Measurements from ENCODE around the gene INSYN2B. TPM values are rescaled to one million over a fixed set of nuclear protein-coding genes. Genes with fewer than 3 reads are reported as not detected.

INSYN2B gene

GRCh38 chr5:169827769-169828168 lies 152.5 kb downstream of the INSYN2B start:
- no peaks in the 10 kb centered on the region for H3K4me1 ChIP-seq (ENCODE audit: control insufficient read depth, insufficient read depth, low read length)
- H3K9ac ChIP-seq (ENCODE audit: low read depth, low read length): no peak overlapping the region
- H3K9me3 ChIP-seq (replicated peaks; ENCODE audit: low read length): no peaks in the 10 kb centered on the region
- H3K36me3 ChIP-seq (ENCODE audit: insufficient read depth, low read length): no peaks in the 10 kb centered on the region
- H3K27me3 ChIP-seq (ENCODE audit: control insufficient read depth, insufficient read depth, low read length): no peaks in the 10 kb centered on the region
- no peak overlapping the region for H3K4me2 ChIP-seq (ENCODE audit: low read length)
- H3K4me3 ChIP-seq (ENCODE audit: low read length): no peak overlapping the region

- Histone ChIP-seq H3K4me3 (ENCODE audit: low read length) (no peak overlapping the region), H3K36me3 (ENCODE audit: insufficient read depth, low read length) (no peaks in the 10 kb centered on the region), H3K9me3 (replicated peaks; ENCODE audit: low read length) (no peaks in the 10 kb centered on the region), H3K4me2 (ENCODE audit: low read length) (no peak overlapping the region), H3K4me1 (ENCODE audit: control insufficient read depth, insufficient read depth, low read length) (no peaks in the 10 kb centered on the region), H3K9ac (ENCODE audit: low read depth, low read length) (no peak overlapping the region), H3K27me3 (ENCODE audit: control insufficient read depth, insufficient read depth, low read length) (no peaks in the 10 kb centered on the region)
Measured at GRCh38 chr5:169826618-169827017, 153.7 kb downstream of the INSYN2B start.

GRCh38 chr5:169817031-169817430 lies 163.3 kb downstream of the INSYN2B start:
- H3K4me1 ChIP-seq (ENCODE audit: control insufficient read depth, insufficient read depth, low read length): peaks cover 10% of the 10 kb centered on the region
- no peak overlapping the region for H3K4me2 ChIP-seq (ENCODE audit: low read length)
- no peak overlapping the region for H3K4me3 ChIP-seq (ENCODE audit: low read length)
- no peaks in the 10 kb centered on the region for H3K36me3 ChIP-seq (ENCODE audit: insufficient read depth, low read length)
- no peak overlapping the region for H3K9ac ChIP-seq (ENCODE audit: low read depth, low read length)
- no peaks in the 10 kb centered on the region for H3K27me3 ChIP-seq (ENCODE audit: control insufficient read depth, insufficient read depth, low read length)
- H3K9me3 ChIP-seq (replicated peaks; ENCODE audit: low read length): no peaks in the 10 kb centered on the region

- Histone ChIP-seq H3K9ac (ENCODE audit: low read depth, low read length) (no peak overlapping the region), H3K4me2 (ENCODE audit: low read length) (no peak overlapping the region), H3K27me3 (ENCODE audit: control insufficient read depth, insufficient read depth, low read length) (no peaks in the 10 kb centered on the region), H3K4me1 (ENCODE audit: control insufficient read depth, insufficient read depth, low read length) (peaks cover 10% of the 10 kb centered on the region), H3K4me3 (ENCODE audit: low read length) (no peak overlapping the region), H3K36me3 (ENCODE audit: insufficient read depth, low read length) (no peaks in the 10 kb centered on the region), H3K9me3 (replicated peaks; ENCODE audit: low read length) (no peaks in the 10 kb centered on the region)
Measured at GRCh38 chr5:169814522-169814921, 165.8 kb downstream of the INSYN2B start.

Small RNA genes within 50 kb of the gene (small RNA-seq; reads per million reads assigned to genes)
- not detected for gene MIR378E
